Amniotic stem cell (primary cell): ENCODE data around the gene SNX17.
"Not testable (repeated sequence)": the region's sequence is repeated elsewhere in the genome, so short reads cannot be mapped to it uniquely, and the experiment has no call there.

ENCODE experiments used
- DNase-seq: peaks from one replicate; lab custom pipeline; 2025; lab: John Stamatoyannopoulos, UW

SNX17 gene, protein sequence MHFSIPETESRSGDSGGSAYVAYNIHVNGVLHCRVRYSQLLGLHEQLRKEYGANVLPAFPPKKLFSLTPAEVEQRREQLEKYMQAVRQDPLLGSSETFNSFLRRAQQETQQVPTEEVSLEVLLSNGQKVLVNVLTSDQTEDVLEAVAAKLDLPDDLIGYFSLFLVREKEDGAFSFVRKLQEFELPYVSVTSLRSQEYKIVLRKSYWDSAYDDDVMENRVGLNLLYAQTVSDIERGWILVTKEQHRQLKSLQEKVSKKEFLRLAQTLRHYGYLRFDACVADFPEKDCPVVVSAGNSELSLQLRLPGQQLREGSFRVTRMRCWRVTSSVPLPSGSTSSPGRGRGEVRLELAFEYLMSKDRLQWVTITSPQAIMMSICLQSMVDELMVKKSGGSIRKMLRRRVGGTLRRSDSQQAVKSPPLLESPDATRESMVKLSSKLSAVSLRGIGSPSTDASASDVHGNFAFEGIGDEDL

DNA sequence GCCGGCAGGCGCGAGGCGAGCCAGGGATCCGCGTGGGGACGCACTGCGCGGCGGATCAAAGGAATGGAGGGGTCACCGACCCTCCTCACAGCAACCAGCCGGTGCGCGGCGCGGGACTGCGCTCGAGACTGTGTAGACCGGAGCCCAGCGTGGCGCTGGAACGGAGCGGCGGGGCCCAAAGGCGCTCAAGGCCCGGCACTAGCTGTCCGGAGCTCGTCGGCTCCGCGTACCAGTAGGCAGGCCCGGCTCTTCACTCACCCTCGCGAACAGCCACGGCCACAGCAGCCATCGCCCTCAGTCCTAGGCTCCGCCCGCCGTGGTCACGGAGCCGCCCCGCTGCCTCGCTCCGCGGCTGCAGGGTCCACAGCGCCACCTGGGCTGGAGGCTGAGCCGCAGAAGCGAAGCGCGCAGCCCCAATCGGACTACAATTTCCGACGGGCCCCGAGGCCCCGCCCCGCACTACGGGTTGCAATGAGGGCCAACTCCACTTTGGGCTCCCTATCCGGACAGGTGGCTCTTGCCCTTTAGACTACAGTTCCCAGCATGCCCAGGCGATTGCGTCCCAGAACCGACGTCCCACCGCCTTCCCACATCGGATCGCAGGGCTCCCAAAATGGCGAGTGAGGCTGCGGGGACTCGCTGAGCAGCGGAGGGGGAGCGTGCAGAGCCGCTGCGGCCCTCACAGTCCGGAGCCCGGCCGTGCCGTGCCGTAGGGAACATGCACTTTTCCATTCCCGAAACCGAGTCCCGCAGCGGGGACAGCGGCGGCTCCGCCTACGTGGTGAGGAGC, at the start of gene SNX17, which contains the start of gene EIF2B4:
TSS of gene SNX17 (plus strand) at position 591 of the 790 bp plus-strand sequence. CDS start at position 719, 128 bp downstream.
TSS of gene EIF2B4 (minus strand) at position 313 of the 790 bp plus-strand sequence. CDS start at position 289, 24 bp downstream.
- peak; percentile 98 for DNase-seq

DNA sequence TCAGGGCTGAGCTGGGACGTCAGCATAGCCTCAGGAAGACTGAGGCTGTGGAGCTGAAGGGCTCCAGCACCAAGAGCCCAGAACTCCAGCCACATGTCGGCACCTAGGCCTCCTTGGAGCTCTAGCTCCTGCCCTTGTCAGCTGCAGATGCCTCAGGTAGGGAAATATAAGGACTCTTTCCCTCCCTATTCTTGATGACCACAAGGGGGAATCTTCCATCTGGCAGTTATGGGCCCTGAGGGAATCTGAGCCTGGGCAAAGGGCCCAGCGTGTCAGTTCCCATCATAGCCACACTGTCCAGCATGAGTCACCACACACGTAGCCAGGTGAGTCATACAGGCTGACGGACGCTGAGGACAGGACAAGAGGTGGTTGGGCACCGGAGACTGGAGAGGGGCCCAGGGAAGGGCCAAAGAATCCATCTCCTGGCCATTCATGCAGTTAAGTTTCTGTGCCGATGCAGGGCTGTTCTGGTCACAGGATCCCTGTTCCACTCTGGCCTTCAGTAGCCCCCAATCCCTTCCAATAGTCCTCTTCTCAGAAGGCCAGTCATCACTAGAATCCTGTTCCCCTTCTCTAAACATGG, 49.4 kb upstream of the SNX17 start:
- DNase-seq: peak; percentile 95

DNA sequence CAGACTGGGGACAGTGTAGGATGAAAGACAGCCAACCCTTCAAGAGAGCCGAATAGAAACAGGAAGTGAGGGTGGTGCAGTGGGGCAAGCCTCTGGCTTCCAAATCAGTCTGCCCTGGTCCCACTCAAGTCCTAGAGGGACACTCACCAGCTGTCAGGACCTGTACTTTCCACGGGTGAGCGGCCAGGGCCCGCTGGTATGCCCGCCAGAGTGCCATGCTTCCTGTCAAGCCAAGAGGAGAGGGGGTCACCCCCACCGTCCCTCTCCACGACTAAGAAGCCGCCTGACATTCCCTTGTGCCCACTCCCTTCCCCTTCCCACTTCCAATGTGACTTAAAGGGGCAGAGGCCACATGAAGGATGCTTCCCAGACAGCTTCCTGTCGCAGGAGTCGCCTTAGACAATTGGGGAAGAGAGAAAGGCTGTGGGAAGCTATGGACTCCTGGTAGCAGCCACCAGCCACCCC, 48.1 kb upstream of the SNX17 start:
- no peak for DNase-seq

DNA sequence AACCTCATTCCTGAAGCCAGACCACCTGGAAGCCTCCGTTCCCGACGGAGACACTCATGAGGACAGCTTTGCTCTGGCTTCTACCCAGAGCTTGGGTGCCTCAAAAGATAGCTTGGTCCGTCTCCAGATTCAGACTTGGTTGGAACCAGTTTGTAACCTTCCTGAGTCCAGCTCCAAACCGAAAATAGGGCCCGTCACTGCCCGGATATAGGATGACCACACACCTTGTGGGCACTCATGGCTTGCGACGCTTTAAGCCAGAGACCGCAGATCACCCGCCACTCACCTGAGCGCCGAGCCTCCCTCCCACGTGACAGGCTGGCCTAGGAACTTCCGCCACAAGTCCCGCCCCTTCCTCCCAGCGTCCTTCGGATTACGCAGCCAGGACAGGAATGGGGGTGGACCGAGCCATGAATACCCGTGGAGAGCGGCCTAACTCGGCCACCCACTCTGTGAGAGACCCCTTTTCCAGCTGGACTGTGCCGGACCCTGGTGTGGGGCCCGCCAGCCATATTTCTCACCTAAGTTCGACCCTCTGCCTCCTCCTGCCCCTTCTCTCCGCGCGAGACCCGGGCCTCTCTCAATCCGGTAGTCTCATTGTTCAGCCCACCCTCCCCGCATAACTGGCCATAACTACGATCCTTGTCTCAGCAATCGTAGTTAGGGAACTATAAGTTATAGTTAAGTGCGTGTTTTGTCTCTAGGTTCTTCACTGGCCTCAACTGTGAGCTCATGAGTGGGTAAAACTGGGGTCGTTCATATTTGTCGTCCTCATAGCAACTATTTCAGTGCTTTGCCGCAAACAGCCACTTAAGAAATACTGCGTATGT, 47.4 kb upstream of the SNX17 start, which contains the start of gene MPV17:
TSS of gene MPV17 (minus strand) at position 332 of the 830 bp plus-strand sequence. CDS start 580 bp downstream, outside the sequence.
- peak; percentile 86 for DNase-seq

DNA sequence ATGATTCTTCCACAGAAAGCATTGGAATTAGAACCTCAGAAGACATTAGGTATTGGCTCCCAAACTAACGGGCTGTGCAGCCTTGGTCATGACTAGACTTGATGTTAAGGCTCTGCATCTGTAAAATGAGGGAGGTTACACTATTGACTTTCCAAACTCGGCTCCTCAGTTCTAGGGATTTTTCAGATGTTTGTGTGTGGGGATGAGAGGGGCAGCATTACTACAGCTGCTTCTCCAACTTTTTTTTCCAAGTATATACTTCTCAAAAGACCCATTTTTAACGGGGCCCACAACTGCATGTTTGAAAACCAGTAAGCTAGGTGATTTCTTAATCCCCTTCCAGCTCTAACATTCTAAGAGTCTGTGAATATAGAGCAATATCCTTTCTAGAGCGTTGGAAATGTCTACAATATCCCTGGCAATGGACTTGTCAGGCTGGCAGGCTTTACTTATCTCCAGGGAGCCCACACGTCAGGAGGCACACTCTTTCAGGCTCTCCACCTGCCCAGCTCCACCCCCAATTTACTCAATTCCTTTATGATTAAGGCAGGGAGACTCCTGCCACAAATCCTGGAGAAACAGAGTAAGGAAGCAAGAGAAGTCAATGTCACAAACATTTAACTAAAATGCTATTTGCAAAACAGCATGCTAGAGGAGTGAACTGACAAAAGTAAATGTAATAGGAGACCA, 46.7 kb upstream of the SNX17 start:
- no peak for DNase-seq

DNA sequence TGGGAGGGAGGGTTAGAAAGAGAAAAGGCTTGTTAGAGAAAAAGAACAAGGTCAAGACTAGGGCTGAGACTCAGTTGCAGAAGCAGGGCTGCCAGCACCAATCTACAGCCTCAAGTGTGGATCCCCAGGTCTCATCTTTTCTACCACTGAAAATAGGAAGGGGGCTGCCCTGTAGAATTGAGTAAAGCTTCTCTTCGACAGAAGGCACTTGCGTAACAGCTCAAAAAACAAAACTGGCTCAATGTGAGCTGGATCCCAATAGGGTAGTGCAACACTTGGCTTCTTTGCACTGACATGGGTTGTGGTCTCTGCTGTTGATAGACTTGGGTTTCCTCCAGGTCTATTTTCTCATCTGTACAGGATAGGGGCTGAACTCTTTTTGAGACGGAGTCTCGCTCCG, 45.7 kb upstream of the SNX17 start:
- no peak for DNase-seq

DNA sequence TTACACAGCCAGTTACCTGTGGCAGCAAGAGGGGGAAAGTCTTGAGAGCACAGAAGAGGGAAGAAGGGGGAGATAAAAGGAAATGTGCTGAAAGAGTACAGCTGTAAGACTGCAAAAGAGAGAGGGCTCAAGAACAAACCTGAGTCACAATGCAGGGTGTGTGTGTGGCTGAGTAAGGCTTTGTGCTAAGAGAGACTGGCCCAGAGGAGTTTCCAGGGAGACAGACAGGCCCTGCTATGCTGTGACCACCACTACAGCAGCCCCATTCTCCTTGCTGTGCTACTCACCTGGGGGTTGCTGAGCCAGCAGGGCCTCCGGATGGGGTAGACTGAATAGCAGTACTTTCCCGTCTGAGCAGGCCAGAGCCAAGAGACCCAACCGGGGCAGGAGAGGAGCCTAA, 35.1 kb upstream of the SNX17 start:
- DNase-seq: no peak

DNA sequence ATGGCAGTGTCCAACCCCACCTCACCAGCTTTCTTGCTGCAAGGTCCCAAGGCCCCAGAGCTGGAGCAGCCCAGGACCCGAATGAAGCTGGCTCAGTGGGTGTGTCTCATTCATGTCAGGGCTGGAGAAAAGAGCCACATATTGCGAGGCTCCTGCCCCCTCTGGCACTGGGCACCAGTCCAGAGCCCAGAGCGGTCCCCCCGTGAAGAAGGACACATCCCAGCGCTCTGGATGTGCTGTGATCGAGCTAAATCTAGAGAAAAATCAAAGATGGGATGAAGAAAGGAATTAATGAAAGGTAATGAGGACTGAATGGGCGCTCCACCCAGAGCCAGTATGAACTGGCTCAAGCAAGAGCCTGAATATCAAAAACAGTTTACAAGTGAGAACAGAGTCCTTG, 34.2 kb upstream of the SNX17 start:
- no peak for DNase-seq

DNA sequence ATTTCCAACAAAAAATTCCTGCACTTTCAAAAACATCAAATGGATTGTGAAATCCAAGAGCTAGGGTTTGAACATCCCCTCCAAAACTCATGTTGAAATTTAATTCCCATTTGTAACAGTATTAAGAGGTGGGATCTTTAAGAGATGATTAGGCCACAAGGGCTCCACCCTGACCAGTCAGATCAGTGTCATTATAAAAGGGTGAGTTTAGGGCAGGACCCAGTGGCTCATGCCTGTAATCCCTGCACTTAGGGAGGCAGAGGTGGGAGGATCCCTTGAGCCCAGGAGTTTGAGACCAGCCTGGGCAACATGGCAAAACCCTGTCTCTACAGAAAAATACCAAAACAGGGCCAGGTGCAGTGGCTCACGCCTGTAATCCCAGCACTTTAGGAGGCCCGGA, 22.8 kb upstream of the SNX17 start:
- no peak for DNase-seq

DNA sequence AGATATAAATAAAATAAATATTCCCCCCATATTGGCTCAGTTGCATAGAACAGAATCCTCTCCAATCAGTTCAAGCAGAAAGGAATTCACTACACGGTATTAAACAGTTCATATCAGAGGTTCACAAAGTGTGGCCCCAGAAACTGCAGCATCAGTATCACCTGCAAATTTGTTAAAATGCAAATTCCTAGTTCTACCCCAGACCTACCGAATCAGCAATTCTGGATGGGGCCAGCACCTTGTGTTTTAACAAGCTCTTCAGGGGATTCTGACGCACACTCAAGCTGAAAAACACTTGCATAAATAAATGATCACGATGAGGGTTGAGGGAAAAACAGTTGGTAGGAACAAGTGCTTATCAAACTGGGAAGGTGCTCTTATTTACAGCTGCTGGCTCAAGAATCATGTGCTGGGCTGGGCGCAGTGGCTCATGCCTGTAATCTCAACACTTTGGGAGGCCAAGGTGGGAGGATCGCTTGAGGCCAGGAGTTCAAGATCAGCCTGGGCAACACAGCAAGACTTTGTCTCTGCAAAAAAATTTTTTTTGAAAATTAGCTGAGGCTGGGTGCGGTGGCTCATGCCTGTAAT, 20.2 kb upstream of the SNX17 start:
- no peak for DNase-seq

DNA sequence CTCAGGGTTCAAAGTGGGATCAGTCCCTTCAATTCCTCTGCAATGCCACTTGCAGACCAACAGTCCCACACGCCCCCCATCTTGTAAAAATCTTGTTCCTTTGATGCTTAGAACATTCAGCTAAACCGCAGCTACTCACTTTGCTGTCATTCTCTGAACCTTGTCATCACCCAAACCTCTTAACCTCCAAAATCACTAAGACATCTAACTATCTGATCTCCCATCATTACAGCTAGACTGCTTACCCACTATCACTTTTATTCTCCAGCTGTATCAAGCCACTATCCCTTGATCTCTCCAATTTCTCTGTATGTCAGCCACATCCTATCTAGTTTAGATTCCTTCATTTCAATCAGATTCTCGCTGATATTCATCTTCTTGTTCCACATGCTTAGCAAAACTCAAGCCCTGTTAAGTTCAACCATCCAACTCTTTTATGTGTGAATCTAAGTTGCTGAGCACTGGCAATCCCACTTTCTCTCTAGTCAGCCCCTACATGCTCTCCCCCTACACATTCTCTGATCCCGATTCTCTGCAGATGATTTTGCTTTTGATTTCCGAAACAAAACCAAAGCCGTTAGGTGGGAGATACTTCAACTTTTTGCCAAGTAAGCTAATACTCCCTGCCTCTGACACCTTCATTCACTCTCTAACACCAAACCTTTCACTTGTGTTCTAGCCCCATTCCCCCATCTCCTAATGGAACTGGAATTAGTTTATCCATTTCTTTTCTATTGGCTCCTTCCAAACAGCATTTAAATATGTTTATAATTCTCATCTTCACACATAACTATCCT, 18.4 kb upstream of the SNX17 start:
- no peak for DNase-seq

DNA sequence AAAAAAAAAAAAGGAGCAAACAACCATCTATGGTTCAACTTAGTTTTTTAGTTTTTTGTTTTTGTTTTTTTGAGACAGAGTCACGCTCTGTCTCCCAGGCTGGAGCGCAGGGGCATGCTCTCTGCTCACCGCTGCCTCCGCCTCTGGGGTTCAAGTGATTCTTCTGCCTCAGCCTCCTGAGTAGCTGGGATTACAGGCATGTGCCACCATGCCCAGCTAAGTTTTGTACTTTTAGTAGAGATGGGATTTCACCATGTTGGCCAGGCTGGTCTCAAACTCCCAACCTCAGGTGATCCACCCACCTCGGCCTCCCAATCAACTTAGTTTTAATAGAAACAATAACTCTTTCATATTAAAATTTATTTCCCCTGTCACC, 17.0 kb upstream of the SNX17 start:
- not testable (repeated sequence) for DNase-seq

DNA sequence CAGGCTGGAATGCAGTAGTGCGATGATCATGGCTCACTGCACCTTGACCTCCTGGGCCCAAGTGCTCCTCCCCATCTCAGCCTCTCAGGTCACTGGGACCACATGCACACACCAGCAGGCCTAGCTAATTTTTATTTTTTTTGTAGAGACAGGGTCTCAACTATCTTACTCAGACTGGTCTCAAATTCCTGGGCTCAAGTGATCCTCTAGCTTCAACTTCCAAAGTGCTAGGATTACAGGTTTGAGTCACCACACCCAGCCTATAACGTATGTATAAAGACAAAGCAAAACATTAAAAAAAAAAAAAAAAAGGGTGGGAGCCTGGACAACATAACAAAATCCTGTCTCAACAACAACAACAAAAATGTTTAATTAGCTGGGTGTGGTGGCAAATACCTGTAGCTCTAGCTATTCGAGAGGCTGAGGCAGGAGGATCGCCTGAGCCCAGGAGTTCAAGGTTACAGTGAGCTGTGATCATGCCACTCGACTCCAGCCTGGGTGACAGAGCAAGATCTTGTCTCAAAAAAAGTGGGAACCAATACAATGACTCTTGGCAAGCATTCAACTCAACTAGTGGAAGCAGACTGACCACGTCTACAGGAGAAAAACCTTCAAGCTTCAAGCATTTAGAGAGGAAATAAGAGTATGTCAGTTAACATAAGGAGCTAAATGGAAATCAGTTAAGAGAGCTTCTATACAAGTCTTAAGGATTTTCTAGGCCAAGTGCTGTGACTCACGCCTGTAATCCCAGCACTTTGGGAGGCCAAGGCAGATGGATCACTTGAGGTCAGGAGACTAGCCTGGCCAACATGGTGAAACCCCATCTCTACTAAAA, 16.4 kb upstream of the SNX17 start:
- DNase-seq: no peak

DNA sequence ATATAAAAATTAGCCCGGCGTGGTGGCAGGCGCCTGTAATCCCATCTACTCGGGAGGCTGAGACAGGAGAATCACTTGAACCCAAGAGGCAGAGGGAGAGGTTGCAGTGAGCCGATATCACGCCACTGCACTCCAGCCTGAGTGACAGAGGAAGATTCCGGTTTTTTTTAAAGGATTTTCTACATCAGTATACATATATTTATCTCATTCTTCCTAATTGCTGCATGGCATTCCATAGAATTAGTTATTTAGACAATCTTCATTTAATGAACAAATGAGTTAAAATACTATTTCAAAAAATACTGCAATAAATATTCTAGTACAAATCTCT, 15.9 kb upstream of the SNX17 start:
- no peak for DNase-seq

DNA sequence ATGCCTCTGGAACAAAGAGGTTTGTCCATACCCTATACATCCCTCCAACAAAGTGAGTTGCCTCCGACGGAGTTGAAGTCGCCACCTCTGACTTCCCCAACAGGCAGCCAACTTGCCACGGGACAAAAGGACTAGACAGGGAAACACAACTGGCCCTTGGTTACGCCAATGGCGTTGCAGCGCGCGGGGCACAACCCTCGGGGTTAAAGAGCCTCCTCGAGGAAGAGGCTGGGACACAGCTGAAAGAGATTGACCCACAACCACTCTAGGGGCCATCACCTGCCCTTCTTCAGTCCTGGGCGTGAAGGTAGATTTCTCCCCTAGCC, 14.4 kb upstream of the SNX17 start:
- peak; percentile 18 for DNase-seq

DNA sequence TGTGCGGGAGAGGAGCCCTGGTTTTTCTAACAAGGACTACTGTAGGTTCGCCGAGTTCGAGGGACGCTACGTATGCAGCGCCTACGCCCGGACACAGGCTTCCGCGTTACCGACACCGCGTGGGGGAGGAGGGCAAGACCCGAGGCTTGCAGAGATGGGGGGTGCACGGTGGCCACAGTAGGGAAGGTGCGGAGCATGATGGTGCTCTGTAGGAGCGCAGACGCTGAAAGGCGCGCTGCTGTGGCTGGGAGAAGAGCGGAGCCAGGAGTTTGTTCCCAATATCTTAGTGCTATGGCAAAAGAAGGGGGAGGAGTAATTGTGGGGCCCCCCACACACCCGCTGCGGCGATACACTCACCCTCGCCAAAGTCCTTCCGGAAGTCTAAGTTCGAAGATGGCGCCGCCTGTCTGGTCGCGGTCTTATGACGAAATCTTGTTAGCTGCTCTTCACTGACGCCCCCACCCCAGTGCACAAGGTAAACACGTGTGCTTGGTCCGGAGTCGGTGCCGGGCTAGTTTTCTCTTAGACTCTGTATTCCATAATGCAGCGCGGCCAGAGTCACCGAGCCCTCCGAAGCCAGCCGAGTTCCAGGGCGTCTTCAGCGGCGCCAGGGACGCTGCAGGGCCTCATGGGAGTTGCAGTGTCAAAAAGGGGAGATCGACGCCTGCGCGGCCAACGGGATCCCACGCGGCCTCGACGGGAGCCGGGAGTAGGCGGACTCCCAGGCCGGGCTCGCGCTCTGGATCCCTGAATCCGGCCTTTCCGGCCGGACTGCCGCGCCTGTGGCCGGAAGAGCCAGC, 13.8 kb upstream of the SNX17 start, which contains the start of gene GTF3C2:
TSS of gene GTF3C2 (minus strand) at position 383 of the 800 bp plus-strand sequence. CDS start 13,210 bp downstream, outside the sequence.
- DNase-seq: peak; percentile 97

DNA sequence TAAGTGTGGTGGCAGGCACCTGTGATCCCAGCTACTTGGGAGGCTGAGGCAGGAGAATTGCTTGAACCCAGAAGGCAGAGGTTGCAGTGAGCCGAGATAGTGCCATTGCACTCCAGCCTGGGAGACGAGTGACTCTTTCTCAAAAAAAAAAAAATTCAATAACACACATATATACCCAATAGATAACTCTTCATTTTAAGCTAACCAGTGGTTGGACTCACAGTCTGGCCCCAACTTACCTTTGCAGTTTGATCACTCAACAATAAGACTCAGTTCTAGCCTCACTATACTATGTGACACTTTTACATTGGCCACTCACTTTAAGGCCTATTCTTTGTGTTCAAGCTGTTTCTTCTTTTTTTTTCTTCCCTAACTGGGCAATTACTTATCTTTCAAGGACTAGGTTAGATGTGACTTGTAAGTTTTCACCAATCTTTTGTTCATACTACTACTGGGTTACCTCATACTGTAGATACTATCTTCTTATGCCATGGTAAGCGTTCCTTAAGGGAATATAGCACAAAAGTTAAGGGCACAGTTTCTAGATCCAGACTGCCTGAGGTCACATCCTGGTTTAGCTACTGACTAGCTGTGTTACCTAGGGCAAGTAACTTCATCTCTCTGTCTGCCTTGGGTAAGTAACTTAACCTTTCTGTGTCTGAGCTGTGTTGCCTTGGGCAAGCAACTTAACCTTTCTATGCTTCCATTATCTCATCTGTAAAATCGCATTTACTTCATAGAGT, 7.6 kb upstream of the SNX17 start:
- no peak for DNase-seq
